HG03457 (cell line): ENCODE measurements around the gene LRTM1.

Source experiments
- ATAC-seq: cut with Tn5 transposase; IDR thresholded peaks from one replicate; pipeline ENCODE4 v1.9.1; 2021; ENCODE audit warnings: moderate number of reproducible peaks; ENCODE audit not compliant: unreplicated experiment

The LRTM1 gene

GRCh38 chr3:54941690-54942362, 14.0 kb upstream of the LRTM1 start:
- no peak for ATAC-seq

DNA sequence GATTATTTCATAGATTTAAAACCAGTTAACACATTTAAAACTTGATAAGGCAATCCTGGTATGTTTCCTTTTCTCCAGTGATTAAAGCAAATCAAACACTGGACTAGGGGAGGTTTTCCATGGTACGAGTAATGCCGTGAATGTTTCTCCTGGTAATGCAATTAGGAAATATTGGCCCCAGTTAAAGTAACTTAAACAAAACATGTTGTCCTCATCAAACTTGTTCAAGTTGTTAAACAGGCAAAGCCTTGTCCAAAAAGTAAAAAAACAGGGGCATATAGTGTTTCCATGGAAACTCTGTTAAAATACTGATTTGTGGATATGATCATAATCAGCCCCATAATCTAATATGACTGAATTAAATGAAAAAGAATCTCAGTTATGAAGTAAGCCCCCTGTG, 13.1 kb upstream of the LRTM1 start:
- no peak for ATAC-seq

GRCh38 chr3:54939557-54940300, 11.9 kb upstream of the LRTM1 start:
- ATAC-seq: no peak

DNA sequence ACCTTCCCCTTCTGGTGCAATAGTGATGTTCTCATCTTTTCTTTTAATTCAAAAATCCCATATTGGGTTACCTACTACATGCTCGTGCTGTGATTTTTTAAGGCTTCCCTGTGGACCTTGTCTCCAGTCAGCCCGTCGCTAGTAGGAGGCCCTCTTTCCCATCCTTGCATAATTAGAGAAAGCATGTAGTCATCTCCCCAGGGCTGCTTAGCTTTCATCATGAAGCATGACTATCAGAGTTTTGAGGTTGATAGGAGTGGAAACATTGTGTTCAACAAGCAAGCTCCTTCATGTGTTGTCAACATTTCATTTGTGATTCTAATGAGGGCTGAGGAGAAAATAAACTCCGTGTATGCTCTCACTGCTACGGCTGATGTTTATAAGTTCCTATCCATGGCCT, 8.7 kb upstream of the LRTM1 start:
- ATAC-seq: no peak

- ATAC-seq: no peak
Measured at GRCh38 chr3:54935869-54936268, 8.0 kb upstream of the LRTM1 start.

GRCh38 chr3:54932606-54933005, 4.7 kb upstream of the LRTM1 start:
- ATAC-seq: no peak

- no peak for ATAC-seq
Measured at GRCh38 chr3:54931182-54931581, 3.3 kb upstream of the LRTM1 start.

DNA sequence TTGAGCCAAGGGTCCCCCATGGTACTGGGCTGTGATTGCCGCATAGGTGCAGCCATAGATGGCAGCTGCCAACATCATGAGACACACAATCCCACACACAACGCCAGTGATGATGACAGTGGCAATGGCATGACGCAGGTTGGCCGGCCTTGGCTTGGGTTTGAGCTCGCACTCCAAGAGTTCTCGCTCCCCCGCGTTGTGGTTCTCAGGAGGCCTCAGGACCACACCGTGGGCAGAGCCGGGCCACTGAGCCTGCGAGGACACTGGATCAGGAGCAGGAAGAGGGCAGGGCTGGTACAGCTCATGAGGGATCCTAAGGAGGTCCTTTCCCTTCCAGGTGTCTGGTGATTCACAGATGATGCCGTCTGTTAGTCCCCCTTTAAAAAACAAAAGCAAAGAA, 9.3 kb downstream of the LRTM1 start:
- no peak for ATAC-seq

GRCh38 chr3:54917862-54918261, 10.0 kb downstream of the LRTM1 start:
- no peak for ATAC-seq

- ATAC-seq: no peak
Measured at GRCh38 chr3:54917174-54917573, 10.7 kb downstream of the LRTM1 start.

DNA sequence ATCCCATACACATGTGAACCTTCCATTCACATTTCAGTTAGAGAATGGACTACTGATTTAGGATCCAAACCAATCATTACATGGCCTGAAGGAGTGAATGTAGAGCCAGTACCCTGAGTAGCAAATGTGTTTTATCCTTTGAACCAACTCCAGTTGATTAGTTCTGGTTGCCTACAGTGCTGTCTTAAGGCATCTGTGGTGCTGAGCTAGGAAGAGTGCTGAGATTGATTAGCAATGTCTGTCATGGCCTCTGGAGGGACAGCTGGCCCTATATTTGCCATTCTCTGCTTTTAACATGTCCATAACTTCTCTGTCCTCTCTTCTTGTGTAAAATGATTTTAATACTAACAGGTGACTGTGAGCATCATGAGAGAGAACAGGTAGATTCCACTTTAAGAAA, 11.1 kb downstream of the LRTM1 start:
- ATAC-seq: no peak

GRCh38 chr3:54915976-54916375, 11.9 kb downstream of the LRTM1 start:
- no peak for ATAC-seq

DNA sequence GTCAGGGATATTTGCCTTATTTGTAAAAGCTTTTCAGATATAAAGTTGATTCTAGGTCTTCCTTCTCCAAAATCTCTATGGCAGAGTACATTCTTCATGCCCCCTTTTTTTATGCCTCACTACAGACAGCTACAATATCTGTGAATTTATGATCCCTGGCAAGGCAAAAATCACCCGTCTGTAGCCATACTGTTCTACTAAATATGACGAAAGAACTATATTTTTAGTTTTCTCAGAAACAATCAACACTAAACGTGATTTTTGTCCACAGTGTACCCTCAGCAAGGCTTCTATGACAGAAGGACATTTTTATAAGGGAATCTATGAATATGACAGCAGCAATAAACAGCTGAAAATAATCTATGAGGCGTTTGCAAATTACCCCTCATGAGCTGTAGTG, 12.7 kb downstream of the LRTM1 start:
- ATAC-seq: no peak

DNA sequence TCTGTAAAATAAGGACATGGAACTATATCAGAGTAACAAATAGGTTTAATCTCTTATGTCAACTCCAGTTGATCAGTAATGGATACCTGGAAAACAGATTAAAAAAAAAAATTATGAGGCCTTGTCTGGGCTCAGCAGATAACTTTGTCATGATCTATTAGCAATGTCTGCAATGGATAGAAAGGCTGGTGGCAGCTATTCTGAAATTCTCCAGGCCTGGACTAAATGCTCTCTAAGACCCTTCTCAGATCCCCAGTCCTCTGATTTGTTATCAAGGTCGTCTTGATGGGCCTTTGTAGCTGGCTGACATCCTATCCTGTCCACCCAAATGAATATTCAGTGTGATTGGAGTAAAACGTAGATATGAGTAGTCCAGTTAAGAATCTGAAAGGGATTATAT, 13.7 kb downstream of the LRTM1 start:
- no peak for ATAC-seq

- no peak for ATAC-seq
Measured at GRCh38 chr3:54909191-54909590, 18.7 kb downstream of the LRTM1 start.

GRCh38 chr3:54906763-54907162, 21.1 kb downstream of the LRTM1 start:
- ATAC-seq: no peak

DNA sequence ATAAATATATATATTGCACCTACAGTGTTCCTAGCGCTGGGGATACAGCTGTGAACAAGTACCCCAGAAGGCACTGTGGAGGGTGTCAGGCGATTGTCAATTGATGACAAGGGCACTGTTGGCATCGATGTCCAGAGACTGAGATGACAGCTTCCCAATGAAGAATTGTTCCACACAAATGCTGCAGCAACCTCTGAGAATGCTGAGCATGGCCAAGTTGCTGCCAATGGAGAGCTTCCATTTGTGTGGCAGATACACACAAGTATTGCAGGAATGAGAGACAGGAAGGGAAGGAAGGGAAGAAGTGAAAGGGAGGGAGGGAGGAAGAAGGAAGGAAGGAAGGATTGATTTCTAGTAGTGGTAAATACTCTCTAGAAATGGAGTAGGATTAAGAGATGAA, 21.9 kb downstream of the LRTM1 start:
- ATAC-seq: no peak

DNA sequence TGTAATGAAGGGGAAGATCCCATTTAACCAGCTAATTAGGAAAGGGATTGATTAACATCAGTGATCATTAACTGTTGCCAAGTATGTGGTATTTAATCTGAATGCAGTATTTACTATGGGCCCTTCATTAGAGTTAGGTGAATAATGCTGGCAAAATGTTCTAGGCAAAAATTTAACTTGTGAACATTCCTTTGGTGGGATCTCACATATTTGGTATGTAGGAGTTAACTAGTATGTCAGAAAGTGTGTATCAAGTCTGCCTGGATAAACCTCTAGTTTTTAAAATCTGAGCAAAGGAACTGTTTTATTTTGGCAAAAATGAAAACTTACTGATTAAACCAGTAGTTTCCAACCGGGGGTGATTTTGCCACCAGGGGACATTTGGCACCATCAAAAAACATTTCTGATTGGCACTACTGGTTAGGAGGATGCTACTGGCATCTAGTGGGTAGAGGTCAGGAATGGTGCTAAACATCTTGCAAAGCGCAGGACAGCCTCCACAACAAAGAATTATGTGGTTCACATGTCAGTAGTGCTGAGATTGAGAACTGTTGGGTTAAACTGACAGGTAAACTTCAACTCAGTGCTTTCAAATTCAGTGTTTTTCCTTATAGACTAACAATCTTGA, 22.5 kb downstream of the LRTM1 start:
- ATAC-seq: no peak

DNA sequence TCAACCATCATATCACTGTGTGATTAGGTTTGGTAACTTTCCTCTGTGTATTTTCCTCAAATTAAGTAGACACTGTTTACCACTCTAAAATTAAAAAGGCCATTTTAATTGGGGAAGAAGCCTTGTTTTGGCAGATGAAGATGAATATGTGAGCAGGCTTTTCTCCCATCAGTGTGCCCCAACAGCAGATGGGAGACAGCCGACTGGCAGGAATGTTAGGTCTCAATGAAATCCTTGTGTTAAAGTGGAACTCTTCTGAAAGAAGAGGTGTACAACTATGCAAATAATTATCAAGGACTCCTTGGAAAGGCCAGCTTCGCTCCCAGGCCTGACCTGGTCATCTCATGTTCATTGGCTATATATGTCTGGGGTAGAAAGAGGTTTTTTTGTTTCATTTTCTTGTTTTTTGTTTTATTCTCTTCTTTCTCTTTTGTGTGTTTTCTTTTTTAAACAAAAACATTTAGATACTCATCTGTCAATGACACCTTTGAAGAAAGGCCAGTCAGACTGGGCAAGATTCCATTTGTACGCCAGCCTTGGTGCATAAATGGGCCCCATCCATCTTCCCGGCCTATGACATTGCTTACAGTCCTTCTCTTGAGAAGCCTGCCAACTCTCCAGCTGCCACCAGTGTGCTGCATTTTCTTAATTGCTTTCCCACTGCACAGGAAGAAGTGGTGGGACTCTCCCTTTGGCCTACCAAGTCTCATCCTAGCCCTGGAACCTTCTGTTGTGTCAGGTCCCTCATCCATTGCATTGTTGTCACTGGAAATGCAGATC, 25.8 kb downstream of the LRTM1 start:
- ATAC-seq: no peak

DNA sequence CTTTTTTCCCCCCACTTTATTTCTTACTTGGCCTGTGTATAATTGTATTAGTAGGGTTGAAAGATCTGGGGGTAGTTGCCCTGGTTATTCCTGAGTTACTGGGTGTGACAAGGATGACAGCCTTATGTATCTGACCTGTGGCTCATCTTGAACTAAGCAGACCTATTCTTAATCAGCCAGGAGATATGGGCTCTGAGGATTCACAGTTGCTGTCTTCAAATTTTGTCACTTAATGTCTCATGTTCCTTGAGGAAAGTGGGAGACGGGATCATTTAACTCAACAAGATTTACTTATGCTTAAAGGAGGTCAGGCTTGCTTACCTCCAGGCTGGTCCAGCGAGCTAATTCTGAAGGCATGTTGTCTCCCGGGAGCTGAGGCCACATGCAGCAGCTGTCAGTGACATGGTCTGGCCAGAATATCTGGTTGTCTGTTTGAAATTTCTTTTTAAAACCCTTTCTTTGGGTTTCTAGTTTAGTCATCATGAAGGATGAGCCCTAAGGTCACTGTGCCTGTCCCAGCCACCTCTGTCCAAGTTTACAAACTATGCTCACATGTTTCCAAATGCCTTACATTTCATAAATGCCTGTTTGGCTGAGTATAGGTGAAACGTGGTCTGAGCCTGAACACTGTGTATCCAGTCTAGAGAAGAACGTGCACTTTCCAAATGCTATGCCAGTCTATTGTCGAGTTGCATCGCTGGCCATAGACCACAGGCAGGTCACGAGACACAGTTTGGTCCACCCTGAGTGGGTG, 26.8 kb downstream of the LRTM1 start:
- ATAC-seq: no peak

GRCh38 chr3:54899273-54899672, 28.6 kb downstream of the LRTM1 start:
- ATAC-seq: no peak
